ENCODE measurements around the gene ARL10. TPM values are rescaled to one million over a fixed set of nuclear protein-coding genes. Genes with fewer than 3 reads are reported as not detected.

Gene ARL10
- polyA plus RNA-seq, 1 donor (not counting 4 experiments of a cell fraction or from before 2014, with no cell fraction given): 1.6 TPM

DNA sequence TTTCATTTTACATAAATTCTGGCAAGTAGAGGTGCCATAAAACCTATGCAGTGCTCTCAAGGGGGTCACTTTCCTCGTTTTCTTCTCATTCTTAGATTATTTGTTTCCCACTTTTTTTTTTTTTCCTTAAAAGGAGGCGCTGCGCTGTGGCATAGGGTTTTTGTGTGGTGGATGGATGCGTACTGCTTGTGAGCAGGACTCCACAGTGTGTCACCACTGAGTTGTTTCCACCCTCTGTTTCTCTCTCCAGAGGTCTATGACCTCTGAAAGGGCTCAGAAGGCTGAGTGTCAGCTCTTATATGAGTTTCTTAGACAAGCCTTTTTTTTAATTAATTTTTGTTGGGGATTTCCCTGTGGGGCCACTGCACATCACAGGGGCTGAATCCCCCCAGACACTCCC is 64.7 kb downstream of the ARL10 start:
- H3K4me1 ChIP-seq (ENCODE audit: control insufficient read depth, extremely low read depth, insufficient read depth, low read length): no peaks in the 10 kb centered on the region
- TF ChIP-seq CTCF (optimal IDR thresholded peaks at IDR 0.05 in 1 of 3, IDR thresholded peaks at IDR 0.05 in 1 of 3, conservative IDR thresholded peaks at IDR 0.05 in 1 of 3; ENCODE audit: extremely low read depth in 1 of 3, insufficient read depth in 2 of 3, low read length in 3 of 3) (no peak), EZH2 (IDR thresholded peaks at IDR 0.05; ENCODE audit: low read length) (no peak)
- H3K36me3 ChIP-seq (ENCODE audit: control insufficient read depth in 2 of 2, extremely low read depth in 1 of 2, insufficient read depth in 2 of 2, low read length in 2 of 2): no peaks in the 10 kb centered on the region
- FAIRE-seq: no peak
- H3K9ac ChIP-seq (ENCODE audit: control insufficient read depth, extremely low read depth, insufficient read depth, low read length): no peak overlapping the region
- H3K27ac ChIP-seq (ENCODE audit: control insufficient read depth, insufficient read depth, low read length): no peak overlapping the region
- H3K4me3 ChIP-seq (ENCODE audit: control insufficient read depth in 2 of 3, extremely low read depth in 1 of 3, insufficient read depth in 2 of 3, low read depth in 1 of 3, low read length in 3 of 3): no peak overlapping the region
- no peak for DNase-seq (ENCODE audit: low read depth, low spot score)
- no peaks in the 10 kb centered on the region for H3K9me1 ChIP-seq (ENCODE audit: control insufficient read depth, extremely low read depth, insufficient read depth, low read length)
- no peaks in the 10 kb centered on the region for H3K79me2 ChIP-seq (ENCODE audit: control insufficient read depth, insufficient read depth, low read length)
- no peak overlapping the region for H2AFZ ChIP-seq (ENCODE audit: control insufficient read depth, low read length)
- dilution Hi-C loops (cut with MboI; ENCODE audit: extremely low pct_ligation_motif_present, low sequenced_read_pairs): no loop called here
- H3K4me2 ChIP-seq (ENCODE audit: control insufficient read depth, extremely low read depth, insufficient read depth, low read depth, low read length): no peak overlapping the region
- H4K20me1 ChIP-seq (ENCODE audit: control insufficient read depth, extremely low read depth, insufficient read depth, low read length): no peaks in the 10 kb centered on the region
- H3K9me3 ChIP-seq (ENCODE audit: control insufficient read depth, low read depth, low read length): no peaks in the 10 kb centered on the region
- H3K27me3 ChIP-seq (ENCODE audit: control insufficient read depth, extremely low read depth, insufficient read depth, low read length): no peaks in the 10 kb centered on the region

Small RNA genes within 50 kb of the gene (small RNA-seq; reads per million reads assigned to genes)
- 0.60 to 9.0 (median 1.8) reads per million in 3 experiments for gene MIR1271 (ENCODE audit: insufficient read length in 3 of 3, low read depth in 3 of 3, low replicate concordance in 1 of 3)

Other genes starting within 250 kb of the ARL10 start
- 3.6 to 11.4 TPM (median 5.2 TPM) in 3 replicates for gene SIMC1, start 127.1 kb upstream of the ARL10 start, polyA plus RNA-seq
- gene KIAA1191, start 3.7 kb upstream of the ARL10 start, polyA plus RNA-seq: 100 to 128 TPM (median 112 TPM) in 3 replicates
- gene NOP16, start 23.1 kb downstream of the ARL10 start, polyA plus RNA-seq: 73.3 to 101 TPM (median 96.7 TPM) in 3 replicates
- 74.6 to 91.4 TPM (median 87.9 TPM) in 3 replicates for gene HIGD2A, start 23.3 kb downstream of the ARL10 start, polyA plus RNA-seq
- gene CLTB, start 51.1 kb downstream of the ARL10 start, polyA plus RNA-seq: 326 to 485 TPM (median 427 TPM) in 3 replicates
- 44.7 to 63.2 TPM (median 52.9 TPM) in 3 replicates for gene FAF2, start 82.9 kb downstream of the ARL10 start, polyA plus RNA-seq
- 5.3 to 9.9 TPM (median 6.4 TPM) in 3 replicates for gene RNF44, start 171.9 kb downstream of the ARL10 start, polyA plus RNA-seq
- 0.01 TPM in 2 of 3 replicates, not detected in the other for gene CDHR2, start 183.9 kb downstream of the ARL10 start, polyA plus RNA-seq
- 4.0 to 4.6 TPM (median 4.4 TPM) in 3 replicates for gene GPRIN1, start 244.7 kb downstream of the ARL10 start, polyA plus RNA-seq

Data from keratinocyte (primary cell).